Islet of Langerhans (tissue), 1 donor: Measurements from ENCODE around the gene SELL.
"Not testable (repeated sequence)": the region's sequence is repeated elsewhere in the genome, so short reads cannot be mapped to it uniquely, and the experiment has no call there.

Experiments used
- FAIRE-seq: peaks from one replicate; lab custom pipeline; 2011; peaks lifted over from hg19 to GRCh38; lab: Jason Lieb, UNC

SELL gene

GRCh38 chr1:169704797-169705196, 6.6 kb downstream of the SELL start:
- no peak for FAIRE-seq

GRCh38 chr1:169701261-169702005, 10.0 kb downstream of the SELL start:
- no peak for FAIRE-seq

GRCh38 chr1:169699707-169700106, 11.7 kb downstream of the SELL start:
- no peak for FAIRE-seq

GRCh38 chr1:169698976-169699375, 12.4 kb downstream of the SELL start:
- no peak for FAIRE-seq

- FAIRE-seq, result no peak
Observed at GRCh38 chr1:169697755-169698154, 13.7 kb downstream of the SELL start.

GRCh38 chr1:169696273-169697100, 14.9 kb downstream of the SELL start:
- FAIRE-seq, result no peak

GRCh38 chr1:169694304-169695075, 16.9 kb downstream of the SELL start:
- FAIRE-seq, result no peak

GRCh38 chr1:169692756-169693460, 18.5 kb downstream of the SELL start:
- no peak for FAIRE-seq

- no peak for FAIRE-seq
Observed at GRCh38 chr1:169690489-169690888, 20.9 kb downstream of the SELL start.

- FAIRE-seq, result no peak
Observed at GRCh38 chr1:169689395-169689794, 22.0 kb downstream of the SELL start.

GRCh38 chr1:169688377-169688776, 23.0 kb downstream of the SELL start:
- FAIRE-seq, result not testable (repeated sequence)

GRCh38 chr1:169683661-169684060, 27.8 kb downstream of the SELL start:
- no peak for FAIRE-seq

GRCh38 chr1:169683168-169683567, 28.3 kb downstream of the SELL start:
- FAIRE-seq, result not testable (repeated sequence)

- no peak for FAIRE-seq
Observed at GRCh38 chr1:169682071-169682470, 29.3 kb downstream of the SELL start.

- no peak for FAIRE-seq
Observed at GRCh38 chr1:169681140-169681539, 30.3 kb downstream of the SELL start.

GRCh38 chr1:169680377-169681019, 30.9 kb downstream of the SELL start:
- FAIRE-seq, result no peak

- FAIRE-seq, result no peak
Observed at GRCh38 chr1:169679692-169680091, 31.7 kb downstream of the SELL start.

- no peak for FAIRE-seq
Observed at GRCh38 chr1:169676001-169676400, 35.4 kb downstream of the SELL start.

GRCh38 chr1:169670836-169671235, 40.6 kb downstream of the SELL start:
- no peak for FAIRE-seq

GRCh38 chr1:169670244-169670643, 41.2 kb downstream of the SELL start:
- not testable (repeated sequence) for FAIRE-seq
